CD4-positive, CD25-positive, alpha-beta regulatory T cell (primary cell): Measurements from ENCODE around the gene PIEZO1. TPM values are rescaled to one million over a fixed set of nuclear protein-coding genes. Genes with fewer than 3 reads are reported as not detected.

Experiments
- ATAC-seq, 2 donors: fragments of 150-1000 bp; cut with Tn5 transposase; one replicate each; pipeline ENCODE4 v1.10.0; 2021; ENCODE audit warnings: low read depth in 2 of 2, moderate number of reproducible peaks in 2 of 2, moderate library complexity in 1 of 2
- DNase-seq, 3 donors: peaks; one replicate each; pipeline versions ENCODE4 v3.0.0 to v3.0.0-alpha.2; 2012 to 2022; ENCODE audit warnings: mixed read lengths in 1 of 3
- H3K27ac ChIP-seq: one replicate; pipeline ENCODE4 v1.7.0; 2013; ENCODE audit warnings: mild to moderate bottlenecking, low read length; ENCODE audit not compliant: insufficient read depth, poor library complexity, severe bottlenecking
- H3K27me3 ChIP-seq: one replicate; pipeline ENCODE4 v1.7.0; 2013; ENCODE audit warnings: low read length; ENCODE audit not compliant: control insufficient read depth, insufficient read depth
- H3K36me3 ChIP-seq: one replicate; pipeline ENCODE4 v1.7.0; 2013; ENCODE audit warnings: mild to moderate bottlenecking, low read length, moderate library complexity; ENCODE audit not compliant: control insufficient read depth, insufficient read depth
- H3K4me1 ChIP-seq: 2 replicates; pipeline ENCODE4 v1.7.0; 2013; ENCODE audit warnings: mild to moderate bottlenecking, low read length; ENCODE audit not compliant: insufficient read depth, control insufficient read depth, poor library complexity, severe bottlenecking
- H3K4me3 ChIP-seq: one replicate; pipeline ENCODE4 v1.7.0; 2013; ENCODE audit warnings: low read depth, mild to moderate bottlenecking, low read length, moderate library complexity
- H3K9me3 ChIP-seq, 2 experiments: 1 replicate in 1 of 2; 2 replicates in 1 of 2; pipeline ENCODE4 v1.7.0; 2013; ENCODE audit warnings: low read length in 2 of 2, mild to moderate bottlenecking in 1 of 2, moderate library complexity in 1 of 2; ENCODE audit not compliant: control insufficient read depth in 2 of 2
- H3K27ac Mint-ChIP-seq, 3 donors: one replicate each; pipeline ENCODE4 v1.8.0; 2020 to 2022; ENCODE audit warnings: mild to moderate bottlenecking in 3 of 3, mixed read lengths in 3 of 3, moderate library complexity in 2 of 3
- H3K27me3 Mint-ChIP-seq: one replicate; pipeline ENCODE4 v1.8.0; 2022; ENCODE audit warnings: mild to moderate bottlenecking, mixed read lengths
- H3K36me3 Mint-ChIP-seq: one replicate; pipeline ENCODE4 v1.8.0; 2020; ENCODE audit warnings: mixed read lengths
- H3K4me1 Mint-ChIP-seq, 4 donors: one replicate each; pipeline ENCODE4 v1.8.0; 2020 to 2022; ENCODE audit warnings: mixed read lengths in 4 of 4, mild to moderate bottlenecking in 1 of 4
- H3K4me3 Mint-ChIP-seq, 4 donors: one replicate each; pipeline ENCODE4 v1.8.0; 2020 to 2022; ENCODE audit warnings: mild to moderate bottlenecking in 4 of 4, mixed read lengths in 4 of 4, moderate library complexity in 3 of 4
- H3K9me3 Mint-ChIP-seq, 7 donors: one replicate each; pipeline ENCODE4 v1.8.0; 2020 to 2022; ENCODE audit warnings: mixed read lengths in 7 of 7, mild to moderate bottlenecking in 3 of 7, moderate library complexity in 2 of 7
- polyA plus RNA-seq, 4 donors: library from polyadenylated mRNA; unstranded; fragments of 300-500 nt; fragmentation: Illumina TruSeq; gene quantifications; one replicate each; pipeline ENCODE4 v1.2.3, GENCODE V29; 2021
- total RNA-seq: library from RNA; stranded (reverse); gene quantifications from one replicate; pipeline ENCODE4 v1.2.3, GENCODE V29; 2022

The PIEZO1 gene
- total and polyA plus RNA-seq, 5 donors from 2014 or later, result 18.1 to 337 (median 20.2) TPM

- no peak overlapping the region for H3K4me3 Mint-ChIP-seq
- Histone ChIP-seq H3K27ac (no peak overlapping the region), H3K4me3 (no peak overlapping the region), H3K36me3 (peaks cover 10% of the 10 kb centered on the region), H3K27me3 (no peaks in the 10 kb centered on the region), H3K9me3 (no peaks in the 10 kb centered on the region), H3K4me1 (no peaks in the 10 kb centered on the region)
- ATAC-seq (no peak), DNase-seq (no peak)
- H3K4me1 Mint-ChIP-seq, result no peaks in the 10 kb centered on the region
- no peak overlapping the region for H3K27ac Mint-ChIP-seq
- H3K9me3 Mint-ChIP-seq, result no peaks in the 10 kb centered on the region
- H3K27me3 Mint-ChIP-seq, result no peaks in the 10 kb centered on the region
- H3K36me3 Mint-ChIP-seq, result peaks cover 5% of the 10 kb centered on the region
Observed at GRCh38 chr16:88819126-88819525, 34.1 kb upstream of the PIEZO1 start.

- H3K27ac Mint-ChIP-seq, result no peak overlapping the region
- peaks cover 0 to 2% (median 0%) of the 10 kb centered on the region in 4 donors for H3K4me1 Mint-ChIP-seq
- H3K27me3 Mint-ChIP-seq, result no peaks in the 10 kb centered on the region
- no peak for DNase-seq
- no peaks in the 10 kb centered on the region for H3K9me3 Mint-ChIP-seq
- H3K36me3 Mint-ChIP-seq, result peaks cover 5% of the 10 kb centered on the region
- Histone ChIP-seq H3K4me1 (no peaks in the 10 kb centered on the region), H3K27ac (no peak overlapping the region), H3K27me3 (no peaks in the 10 kb centered on the region), H3K36me3 (peaks cover 10% of the 10 kb centered on the region), H3K4me3 (no peak overlapping the region), H3K9me3 (no peaks in the 10 kb centered on the region)
- no peak for ATAC-seq
- H3K4me3 Mint-ChIP-seq, result peak overlapping the region in 1 of 4 donors; percentile 74
Observed at GRCh38 chr16:88818575-88818874, 33.5 kb upstream of the PIEZO1 start.

- H3K4me1 Mint-ChIP-seq, result peaks cover 0 to 2% (median 0%) of the 10 kb centered on the region in 4 donors
- no peak overlapping the region for H3K27ac Mint-ChIP-seq
- H3K4me1 ChIP-seq, result peaks cover under 1% of the 10 kb centered on the region
- no peak overlapping the region for H3K4me3 ChIP-seq
- ATAC-seq, result no peak
- peak overlapping the region in 1 of 4 donors; percentile 74 for H3K4me3 Mint-ChIP-seq
- peaks cover 4% of the 10 kb centered on the region for H3K36me3 Mint-ChIP-seq
- H3K27ac ChIP-seq, result no peak overlapping the region
- H3K27me3 ChIP-seq, result no peaks in the 10 kb centered on the region
- no peaks in the 10 kb centered on the region for H3K9me3 ChIP-seq
- DNase-seq, result no peak
- no peaks in the 10 kb centered on the region for H3K27me3 Mint-ChIP-seq
- H3K9me3 Mint-ChIP-seq, result no peaks in the 10 kb centered on the region
- H3K36me3 ChIP-seq, result peaks cover 10% of the 10 kb centered on the region
Observed at GRCh38 chr16:88817785-88818574, 33.0 kb upstream of the PIEZO1 start.

GRCh38 chr16:88816736-88817535, 31.9 kb upstream of the PIEZO1 start:
- Mint-ChIP-seq H3K4me3 (no peak overlapping the region), H3K27me3 (no peaks in the 10 kb centered on the region), H3K36me3 (no peaks in the 10 kb centered on the region), H3K9me3 (no peaks in the 10 kb centered on the region), H3K27ac (no peak overlapping the region), H3K4me1 (peaks cover 0 to 7% (median 0%) of the 10 kb centered on the region in 4 donors)
- Histone ChIP-seq H3K36me3 (peaks cover under 1% of the 10 kb centered on the region), H3K27me3 (no peaks in the 10 kb centered on the region), H3K4me3 (no peak overlapping the region), H3K27ac (no peak overlapping the region), H3K9me3 (no peaks in the 10 kb centered on the region), H3K4me1 (peaks cover 11% of the 10 kb centered on the region)
- no peak for ATAC-seq
- no peak for DNase-seq

- H3K36me3 ChIP-seq, result no peaks in the 10 kb centered on the region
- no peak overlapping the region for H3K27ac ChIP-seq
- peaks cover 0 to 8% (median 0%) of the 10 kb centered on the region in 4 donors for H3K4me1 Mint-ChIP-seq
- no peaks in the 10 kb centered on the region for H3K36me3 Mint-ChIP-seq
- H3K4me3 ChIP-seq, result no peak overlapping the region
- no peaks in the 10 kb centered on the region for H3K27me3 Mint-ChIP-seq
- H3K4me1 ChIP-seq, result peaks cover 16% of the 10 kb centered on the region
- H3K9me3 ChIP-seq, result no peaks in the 10 kb centered on the region
- ATAC-seq (no peak), DNase-seq (peak; percentile 36 to 50 (median 45))
- no peak overlapping the region for H3K4me3 Mint-ChIP-seq
- H3K27ac Mint-ChIP-seq, result no peak overlapping the region
- H3K27me3 ChIP-seq, result no peaks in the 10 kb centered on the region
- no peaks in the 10 kb centered on the region for H3K9me3 Mint-ChIP-seq
Observed at GRCh38 chr16:88815901-88816589, 31.0 kb upstream of the PIEZO1 start.

- H3K27me3 ChIP-seq, result no peaks in the 10 kb centered on the region
- ATAC-seq, result no peak
- H3K27ac ChIP-seq, result no peak overlapping the region
- no peaks in the 10 kb centered on the region for H3K9me3 ChIP-seq
- peaks cover 0 to 16% (median 0%) of the 10 kb centered on the region in 4 donors for H3K4me1 Mint-ChIP-seq
- no peaks in the 10 kb centered on the region for H3K9me3 Mint-ChIP-seq
- H3K36me3 ChIP-seq, result no peaks in the 10 kb centered on the region
- H3K4me3 ChIP-seq, result no peak overlapping the region
- peak overlapping the region in 1 of 4 donors; percentile 38 for H3K4me3 Mint-ChIP-seq
- H3K36me3 Mint-ChIP-seq, result no peaks in the 10 kb centered on the region
- H3K4me1 ChIP-seq, result peaks cover 24% of the 10 kb centered on the region
- no peaks in the 10 kb centered on the region for H3K27me3 Mint-ChIP-seq
- DNase-seq, result no peak
- no peak overlapping the region for H3K27ac Mint-ChIP-seq
Observed at GRCh38 chr16:88815227-88815626, 30.2 kb upstream of the PIEZO1 start.

- no peak overlapping the region for H3K27ac ChIP-seq
- peaks cover 0 to 22% (median 0%) of the 10 kb centered on the region in 4 donors for H3K4me1 Mint-ChIP-seq
- H3K4me3 ChIP-seq, result no peak overlapping the region
- H3K36me3 Mint-ChIP-seq, result no peaks in the 10 kb centered on the region
- H3K27me3 ChIP-seq, result no peaks in the 10 kb centered on the region
- peak overlapping the region in 1 of 3 donors; percentile 69 for H3K27ac Mint-ChIP-seq
- ATAC-seq (no peak), DNase-seq (no peak)
- H3K9me3 ChIP-seq, result no peaks in the 10 kb centered on the region
- peak overlapping the region; percentile 46 to 77 (median 61) for H3K4me3 Mint-ChIP-seq
- no peaks in the 10 kb centered on the region for H3K9me3 Mint-ChIP-seq
- peaks cover 36% of the 10 kb centered on the region for H3K4me1 ChIP-seq
- no peaks in the 10 kb centered on the region for H3K27me3 Mint-ChIP-seq
- H3K36me3 ChIP-seq, result peaks cover 3% of the 10 kb centered on the region
Observed at GRCh38 chr16:88814144-88814502, 29.1 kb upstream of the PIEZO1 start.
